NCI-H510A (cell line): ENCODE measurements around the gene FOXRED2.
"Not testable (repeated sequence)": the region's sequence is repeated elsewhere in the genome, so short reads cannot be mapped to it uniquely, and the experiment has no call there.

ENCODE experiments used
- DNase-seq: peaks from one replicate; lab custom pipeline; 2025; lab: John Stamatoyannopoulos, UW

FOXRED2 gene

GRCh38 chr22:36506637-36507517 is at the start of gene FOXRED2:
Gene FOXRED2, minus strand, starts transcription at chr22:36507040. Its CDS starts 618 bp downstream, at chr22:36506422.
- DNase-seq: peak; percentile 80

- no peak for DNase-seq
Measured at GRCh38 chr22:36554098-36554497, 47.3 kb upstream of the FOXRED2 start.

- no peak for DNase-seq
Measured at GRCh38 chr22:36552289-36552688, 45.4 kb upstream of the FOXRED2 start.

GRCh38 chr22:36550701-36551495 is 44.1 kb upstream of the FOXRED2 start:
- DNase-seq: no peak

- DNase-seq: no peak
Measured at GRCh38 chr22:36549033-36549432, 42.2 kb upstream of the FOXRED2 start.

GRCh38 chr22:36548606-36549005 is 41.8 kb upstream of the FOXRED2 start:
- DNase-seq: no peak

- no peak for DNase-seq
Measured at GRCh38 chr22:36546932-36547331, 40.1 kb upstream of the FOXRED2 start.

- DNase-seq: no peak
Measured at GRCh38 chr22:36546092-36546804, 39.4 kb upstream of the FOXRED2 start.

GRCh38 chr22:36544107-36544620 is 37.3 kb upstream of the FOXRED2 start:
- DNase-seq: no peak

GRCh38 chr22:36541831-36542411 is 35.1 kb upstream of the FOXRED2 start:
- no peak for DNase-seq

GRCh38 chr22:36540867-36541642 is 34.2 kb upstream of the FOXRED2 start:
- DNase-seq: no peak

GRCh38 chr22:36538529-36538928 is 31.7 kb upstream of the FOXRED2 start:
- DNase-seq: no peak

GRCh38 chr22:36536717-36537116 is 29.9 kb upstream of the FOXRED2 start:
- DNase-seq: peak; percentile 43

- DNase-seq: not testable (repeated sequence)
Measured at GRCh38 chr22:36533320-36533719, 26.5 kb upstream of the FOXRED2 start.

GRCh38 chr22:36532466-36532865 is 25.6 kb upstream of the FOXRED2 start:
- DNase-seq: no peak

- peak; percentile 94 for DNase-seq
Measured at GRCh38 chr22:36528795-36529751, 22.2 kb upstream of the FOXRED2 start, which contains the start of gene EIF3D. Gene EIF3D, minus strand, starts transcription at chr22:36529166. Its CDS starts 3,045 bp downstream, at chr22:36526121.

- no peak for DNase-seq
Measured at GRCh38 chr22:36528341-36528740, 21.5 kb upstream of the FOXRED2 start.

- no peak for DNase-seq
Measured at GRCh38 chr22:36522662-36523061, 15.8 kb upstream of the FOXRED2 start.

GRCh38 chr22:36520423-36520822 is 13.6 kb upstream of the FOXRED2 start:
- no peak for DNase-seq

GRCh38 chr22:36519906-36520305 is 13.1 kb upstream of the FOXRED2 start:
- DNase-seq: not testable (repeated sequence)
